Esophagus muscularis mucosa (tissue), 4 donors: ENCODE results near the gene BICD1.

Experiments used
- CTCF ChIP-seq, 3 experiments: fragments of 200-600 bp in 2 of 3; fragments of 450-650 bp in 1 of 3; sonication (generic) in 2 of 3; IDR thresholded peaks; one replicate each; pipeline ENCODE4 v1.5.1; 2017 to 2019; ENCODE audit warnings: antibody characterized with exemption in 3 of 3, mild to moderate bottlenecking in 2 of 3, moderate library complexity in 1 of 3
- EP300 ChIP-seq: sonication (generic); formaldehyde crosslinking; IDR thresholded peaks from one replicate; pipeline ENCODE4 v1.6.1; 2017; ENCODE audit warnings: antibody characterized with exemption
- POLR2A ChIP-seq: fragments of 450-650 bp; IDR thresholded peaks from one replicate; pipeline ENCODE4 v1.6.1; 2017; ENCODE audit warnings: antibody characterized with exemption, moderate library complexity, mild to moderate bottlenecking, low read depth
- POLR2AphosphoS5 ChIP-seq, 2 donors: sonication (generic); formaldehyde crosslinking; IDR thresholded peaks; one replicate each; pipeline ENCODE4 v1.6.1; 2017; ENCODE audit warnings: antibody characterized with exemption in 2 of 2

GRCh38 chr12:32265456-32265855 is 158.8 kb downstream of the BICD1 start:
- TF ChIP-seq POLR2AphosphoS5 (IDR thresholded peaks at IDR 0.05) (no peak), CTCF (IDR thresholded peaks at IDR 0.05) (no peak), POLR2A (no peak), EP300 (no peak)
